T-helper 2 cell treated with Interferon-gamma antibody and Interleukin-4, amounts not matched to agents 5 μg/mL and 100 μg/mL, for 36 hours (primary cell): ENCODE results near the gene CACNA1A.
"Not testable (repeated sequence)": the region's sequence is repeated elsewhere in the genome, so short reads cannot be mapped to it uniquely, and the experiment has no call there.

ENCODE experiments used
- DNase-seq: peaks from one replicate; pipeline ENCODE4 v3.0.0; 2021; ENCODE audit warnings: low spot score
- H3K27ac Mint-ChIP-seq: one replicate; pipeline ENCODE4 v1.8.0; 2021; ENCODE audit warnings: mild to moderate bottlenecking, mixed read lengths
- H3K27me3 Mint-ChIP-seq: one replicate; pipeline ENCODE4 v1.8.0; 2021; ENCODE audit warnings: low read depth, mixed read lengths
- H3K36me3 Mint-ChIP-seq: one replicate; pipeline ENCODE4 v1.8.0; 2021; ENCODE audit warnings: low read depth, mixed read lengths
- H3K4me1 Mint-ChIP-seq: one replicate; pipeline ENCODE4 v1.8.0; 2021; ENCODE audit warnings: low read depth, mixed read lengths
- H3K4me3 Mint-ChIP-seq: one replicate; pipeline ENCODE4 v1.8.0; 2022; ENCODE audit warnings: mild to moderate bottlenecking, moderate library complexity, mixed read lengths
- H3K9me3 Mint-ChIP-seq: one replicate; pipeline ENCODE4 v1.8.0; 2021; ENCODE audit warnings: mixed read lengths

CACNA1A gene

DNA sequence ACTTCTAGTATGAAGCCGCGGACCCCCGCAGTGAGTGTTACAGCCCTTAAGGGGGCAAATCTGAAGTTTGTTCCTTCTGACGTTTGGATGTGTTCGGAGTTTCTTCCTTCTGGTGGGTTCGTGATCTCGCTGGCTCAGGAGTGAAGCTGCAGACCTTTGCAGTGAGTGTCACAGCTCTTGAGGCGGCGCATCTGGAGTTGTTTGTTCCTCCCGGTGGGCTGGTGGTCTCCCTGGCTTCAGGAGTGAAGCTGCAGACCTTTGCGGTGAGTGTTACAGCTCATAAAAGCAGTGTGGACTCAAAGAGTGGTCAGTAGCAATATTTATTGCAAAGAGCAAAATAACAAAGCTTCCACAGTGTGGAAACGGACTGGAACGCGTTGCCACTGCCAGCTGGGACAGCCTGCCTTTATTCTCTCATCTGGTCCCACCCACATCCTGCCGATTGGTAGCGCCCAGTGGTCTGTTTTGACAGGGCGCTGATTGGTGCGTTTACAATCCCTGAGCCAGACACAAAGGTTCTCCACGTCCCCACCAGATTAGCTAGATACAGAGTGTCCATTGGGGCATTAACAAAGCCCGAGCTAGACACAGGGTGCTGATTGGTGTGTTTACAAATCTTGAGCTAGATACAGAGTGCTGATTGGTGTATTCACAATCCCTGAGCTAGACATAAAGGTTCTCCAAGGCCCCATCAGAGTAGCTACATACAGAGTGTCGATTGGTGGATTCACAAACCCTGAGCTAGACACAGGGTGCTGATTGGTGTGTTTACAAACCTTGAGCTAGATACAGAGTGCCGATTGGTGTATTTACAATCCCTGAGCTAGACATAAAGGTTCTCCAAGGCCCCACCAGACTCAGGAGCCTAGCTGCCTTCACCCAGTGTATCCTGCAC lies 320.3 kb downstream of the CACNA1A start:
- H3K27me3 Mint-ChIP-seq, H3K9me3 Mint-ChIP-seq, H3K36me3 Mint-ChIP-seq, DNase-seq, H3K4me3 Mint-ChIP-seq, H3K27ac Mint-ChIP-seq: not testable (repeated sequence)
- H3K4me1 Mint-ChIP-seq, result peaks cover 15% of the 10 kb centered on the region

DNA sequence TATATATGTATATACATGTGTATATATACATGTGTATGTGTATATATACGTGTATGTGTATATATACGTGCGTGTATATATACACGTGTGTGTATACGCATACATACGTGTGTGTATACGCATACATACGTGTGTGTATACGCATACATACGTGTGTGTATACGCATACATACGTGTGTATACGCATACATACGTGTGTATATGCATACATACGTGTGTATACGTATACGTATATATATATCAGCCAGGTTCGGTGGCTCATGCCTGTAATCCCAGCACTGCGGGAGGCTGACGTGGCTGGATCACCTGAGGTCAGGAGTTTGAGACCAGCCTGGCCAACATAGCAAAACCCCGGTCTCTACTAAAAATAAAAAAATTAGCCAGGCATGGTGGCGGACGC lies 321.4 kb downstream of the CACNA1A start:
- H3K36me3 Mint-ChIP-seq, DNase-seq, H3K9me3 Mint-ChIP-seq, H3K27ac Mint-ChIP-seq, H3K4me3 Mint-ChIP-seq, H3K27me3 Mint-ChIP-seq: not testable (repeated sequence)
- peaks cover 18% of the 10 kb centered on the region for H3K4me1 Mint-ChIP-seq

DNA sequence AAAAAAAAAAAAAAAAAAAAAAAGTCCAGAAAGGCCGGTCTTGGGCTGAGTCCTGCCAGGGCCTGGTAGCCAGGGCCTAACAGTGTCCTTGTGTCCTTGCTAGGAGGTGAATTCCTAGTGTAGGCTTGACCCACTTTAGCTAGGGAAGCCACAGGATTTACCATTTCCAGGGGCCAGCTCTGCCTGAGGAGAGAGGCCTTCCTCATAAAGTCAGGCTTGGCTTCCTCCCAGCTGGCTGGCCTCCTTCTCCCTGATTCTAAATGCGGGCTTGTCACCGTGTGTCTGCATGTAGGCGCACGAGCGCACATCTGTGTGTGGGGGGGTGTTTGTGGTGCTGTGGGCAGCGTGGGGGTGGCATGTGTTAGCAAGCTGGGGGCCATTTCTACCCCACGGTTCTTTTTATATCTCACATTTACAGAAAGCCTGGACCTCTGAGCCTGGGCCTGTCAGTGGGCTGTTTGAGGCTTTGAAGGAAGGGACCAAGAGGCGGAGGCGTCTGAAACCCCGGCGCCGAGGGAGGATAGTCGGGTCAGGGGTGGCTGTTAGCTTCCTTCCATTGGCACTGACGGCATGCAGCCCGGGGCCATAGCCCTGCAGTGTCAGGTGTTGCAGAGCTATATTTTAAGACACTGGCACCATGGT lies 324.4 kb downstream of the CACNA1A start:
- Mint-ChIP-seq H3K27me3 (no peaks in the 10 kb centered on the region), H3K9me3 (no peaks in the 10 kb centered on the region), H3K36me3 (peaks cover 2% of the 10 kb centered on the region), H3K27ac (peak overlapping the region; percentile 36), H3K4me1 (peaks cover 13% of the 10 kb centered on the region), H3K4me3 (no peak overlapping the region)
- DNase-seq, result no peak

- H3K4me1 Mint-ChIP-seq, result peaks cover 12% of the 10 kb centered on the region
- DNase-seq, H3K27ac Mint-ChIP-seq, H3K27me3 Mint-ChIP-seq, H3K4me3 Mint-ChIP-seq, H3K36me3 Mint-ChIP-seq, H3K9me3 Mint-ChIP-seq: not testable (repeated sequence)
Observed at GRCh38 chr19:13178291-13178690, 328.0 kb downstream of the CACNA1A start.

- not testable (repeated sequence) for H3K27ac Mint-ChIP-seq, H3K9me3 Mint-ChIP-seq, H3K27me3 Mint-ChIP-seq, H3K36me3 Mint-ChIP-seq, DNase-seq, H3K4me3 Mint-ChIP-seq
- H3K4me1 Mint-ChIP-seq, result peaks cover 19% of the 10 kb centered on the region
Observed at GRCh38 chr19:13177584-13177983, 328.7 kb downstream of the CACNA1A start.

DNA sequence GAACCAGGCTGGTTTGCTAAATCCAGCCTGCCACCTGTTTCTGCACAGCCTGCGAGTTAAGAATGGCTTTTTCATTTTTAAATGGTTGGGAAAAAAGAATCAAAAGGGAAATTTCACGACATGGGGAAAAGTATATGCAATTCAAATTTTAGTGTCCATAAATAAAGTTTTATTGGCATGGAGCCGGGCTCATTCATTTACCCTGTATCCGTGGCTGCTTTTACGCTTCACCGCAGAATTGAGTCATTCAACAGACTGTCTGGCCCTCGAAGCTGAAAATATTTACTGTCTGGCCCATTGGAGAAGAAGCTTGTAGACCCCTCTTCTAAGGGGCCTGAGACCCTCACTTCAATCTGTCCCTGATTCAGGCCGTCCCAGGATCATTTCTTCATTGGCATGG lies 329.9 kb downstream of the CACNA1A start:
- H3K36me3 Mint-ChIP-seq, result peaks cover 6% of the 10 kb centered on the region
- no peak overlapping the region for H3K4me3 Mint-ChIP-seq
- H3K27ac Mint-ChIP-seq, result no peak overlapping the region
- no peak for DNase-seq
- H3K9me3 Mint-ChIP-seq, result no peaks in the 10 kb centered on the region
- H3K27me3 Mint-ChIP-seq, result no peaks in the 10 kb centered on the region
- H3K4me1 Mint-ChIP-seq, result peaks cover 21% of the 10 kb centered on the region

DNA sequence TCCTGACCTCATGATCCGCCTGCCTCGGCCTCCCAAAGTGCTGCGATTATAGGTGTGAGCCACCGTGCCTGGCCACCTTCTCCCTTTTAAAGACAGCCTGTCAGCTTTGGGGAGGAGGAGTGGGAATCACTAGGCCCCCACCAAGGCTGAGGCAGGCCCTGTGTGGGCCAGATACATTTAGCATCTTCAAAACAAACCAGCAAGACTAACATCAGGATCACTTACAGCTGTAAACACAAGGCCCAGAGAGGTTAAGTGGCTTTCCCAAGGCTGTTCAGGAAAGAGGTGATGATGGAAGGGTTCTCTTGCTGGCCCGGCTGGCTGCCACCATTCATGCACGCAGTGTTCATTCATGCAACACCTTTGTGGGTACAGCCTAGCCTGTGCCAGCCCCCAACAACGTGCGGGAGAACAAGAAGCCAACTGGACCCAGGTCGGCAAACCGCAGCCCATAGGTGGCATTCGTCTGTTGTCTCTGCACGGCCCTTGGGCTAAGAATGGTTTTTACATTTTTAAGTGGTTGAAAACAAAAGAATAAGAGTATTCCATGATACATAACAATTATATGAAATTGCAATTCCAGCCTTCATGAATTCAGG lies 333.0 kb downstream of the CACNA1A start:
- Mint-ChIP-seq H3K27ac (peak overlapping the region; percentile 93), H3K36me3 (peaks cover 12% of the 10 kb centered on the region), H3K4me1 (peaks cover 38% of the 10 kb centered on the region), H3K4me3 (peak overlapping the region; percentile 82), H3K27me3 (no peaks in the 10 kb centered on the region), H3K9me3 (no peaks in the 10 kb centered on the region)
- no peak for DNase-seq

GRCh38 chr19:13172346-13173138 lies 333.7 kb downstream of the CACNA1A start:
- Mint-ChIP-seq H3K27me3 (no peaks in the 10 kb centered on the region), H3K4me1 (peaks cover 41% of the 10 kb centered on the region), H3K9me3 (no peaks in the 10 kb centered on the region), H3K36me3 (peaks cover 15% of the 10 kb centered on the region), H3K27ac (peak overlapping the region; percentile 93), H3K4me3 (peak overlapping the region; percentile 82)
- peak; percentile 60 for DNase-seq

DNA sequence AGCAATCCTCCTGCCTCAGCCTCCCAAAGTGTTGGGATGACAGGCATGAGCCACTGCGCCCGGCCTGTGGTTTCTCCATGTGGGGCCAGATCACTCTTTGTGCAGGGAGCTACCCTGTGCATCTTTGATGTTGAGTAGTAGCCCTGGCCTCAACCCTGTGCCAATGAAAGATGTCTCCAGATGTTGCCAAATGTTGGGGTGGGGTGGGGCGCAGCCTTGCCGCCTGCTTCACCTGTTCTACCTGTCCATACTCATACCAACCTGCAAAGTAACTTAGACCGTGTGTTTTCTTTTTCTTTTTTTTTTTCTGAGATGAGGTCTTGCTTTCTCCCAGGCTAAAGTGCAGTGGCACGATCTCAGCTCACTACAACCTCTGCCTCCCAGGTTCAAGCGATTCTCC lies 335.1 kb downstream of the CACNA1A start:
- H3K27ac Mint-ChIP-seq, result peak overlapping the region; percentile 82
- no peak for DNase-seq
- H3K27me3 Mint-ChIP-seq, result no peaks in the 10 kb centered on the region
- peaks cover 18% of the 10 kb centered on the region for H3K36me3 Mint-ChIP-seq
- peak overlapping the region; percentile 59 for H3K4me3 Mint-ChIP-seq
- H3K4me1 Mint-ChIP-seq, result peaks cover 52% of the 10 kb centered on the region
- no peaks in the 10 kb centered on the region for H3K9me3 Mint-ChIP-seq

GRCh38 chr19:13169769-13170168 lies 336.5 kb downstream of the CACNA1A start:
- Mint-ChIP-seq H3K36me3 (peaks cover 18% of the 10 kb centered on the region), H3K9me3 (no peaks in the 10 kb centered on the region), H3K27me3 (no peaks in the 10 kb centered on the region), H3K27ac (peak overlapping the region; percentile 96), H3K4me3 (peak overlapping the region; percentile 20), H3K4me1 (peaks cover 62% of the 10 kb centered on the region)
- no peak for DNase-seq

GRCh38 chr19:13166151-13166550 lies 340.1 kb downstream of the CACNA1A start:
- Mint-ChIP-seq H3K27ac (peak overlapping the region; percentile 75), H3K36me3 (peaks cover 11% of the 10 kb centered on the region), H3K4me1 (peaks cover 60% of the 10 kb centered on the region), H3K4me3 (peak overlapping the region; percentile 36)
- not testable (repeated sequence) for H3K9me3 Mint-ChIP-seq, H3K27me3 Mint-ChIP-seq, DNase-seq

GRCh38 chr19:13165162-13165997 lies 340.9 kb downstream of the CACNA1A start:
- DNase-seq, result no peak
- H3K27ac Mint-ChIP-seq, result peak overlapping the region; percentile 98
- no peaks in the 10 kb centered on the region for H3K9me3 Mint-ChIP-seq
- peaks cover 59% of the 10 kb centered on the region for H3K4me1 Mint-ChIP-seq
- H3K27me3 Mint-ChIP-seq, result no peaks in the 10 kb centered on the region
- H3K36me3 Mint-ChIP-seq, result peaks cover 8% of the 10 kb centered on the region
- peak overlapping the region; percentile 90 for H3K4me3 Mint-ChIP-seq
